Measurements from ENCODE around the gene DLK2.
A peak's percentile ranks its signal among the peaks of the same experiment; 100 is the strongest.
"Not testable (repeated sequence)": the region's sequence is repeated elsewhere in the genome, so short reads cannot be mapped to it uniquely, and the experiment has no call there.

DLK2 gene

GRCh38 chr6:43455531-43456428, at the start of gene DLK2:
Gene DLK2, minus strand, starts transcription at chr6:43455548. Its CDS starts 723 bp downstream, at chr6:43454825.
- H3K36me3 Mint-ChIP-seq (ENCODE audit: low read depth) = peaks cover 10% of the 10 kb centered on the region
- no peak for TF ChIP-seq CTCF (IDR thresholded peaks at IDR 0.05)
- no peak within 1 kb of the TSS for H3K27ac Mint-ChIP-seq
- H3K4me1 Mint-ChIP-seq = peaks cover 18% of the 10 kb centered on the region
- H3K27me3 Mint-ChIP-seq (ENCODE audit: low read depth, poor library complexity) = peaks cover 55% of the 10 kb centered on the region
- H3K4me3 Mint-ChIP-seq = peak within 1 kb of the TSS; percentile 85
- DNase-seq = peak; percentile 40
- H3K9me3 Mint-ChIP-seq = peaks cover 5% of the 10 kb centered on the region

DNA sequence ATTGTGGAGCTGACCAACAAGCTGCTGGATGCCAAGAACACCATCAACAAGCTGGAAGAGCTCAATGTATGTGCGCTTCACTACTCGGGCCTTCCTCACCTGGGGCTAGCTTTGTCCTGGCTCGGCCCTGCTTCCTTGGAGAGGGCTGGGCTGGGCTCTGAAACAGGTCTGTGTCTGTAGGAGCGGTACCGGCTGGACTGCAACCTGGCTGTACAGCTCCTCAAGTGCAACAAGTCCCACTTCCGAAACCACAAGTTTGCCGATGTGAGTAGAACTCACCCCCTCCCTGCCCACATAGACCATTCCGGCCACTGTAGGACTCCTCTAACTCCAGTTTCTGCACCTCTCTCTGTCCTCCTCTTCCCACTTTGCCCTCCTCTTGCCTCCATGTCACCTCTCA, 48.1 kb upstream of the DLK2 start:
- peaks cover 2% of the 10 kb centered on the region for H3K4me1 Mint-ChIP-seq
- peak overlapping the region; percentile 87 for H3K27ac Mint-ChIP-seq

DNA sequence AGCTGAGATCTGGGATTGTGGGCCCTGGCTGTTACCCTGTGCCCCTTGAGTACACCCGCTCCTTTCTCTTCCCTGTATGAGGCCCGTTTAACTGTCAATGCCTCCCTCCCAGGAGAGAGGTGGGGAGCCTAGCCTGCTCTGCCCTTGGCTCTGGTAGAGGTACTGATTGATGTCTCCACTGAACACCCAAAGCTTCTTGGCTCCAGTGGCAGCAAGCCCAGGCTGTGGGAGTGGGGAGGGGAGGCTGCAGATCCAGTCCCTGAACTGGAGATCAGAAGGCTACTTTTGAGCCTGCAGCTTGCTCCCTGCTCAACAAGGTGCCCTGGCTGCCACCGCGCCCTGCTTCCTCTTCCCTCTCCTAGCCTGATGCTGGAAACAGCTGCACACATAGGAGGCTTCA, 47.3 kb upstream of the DLK2 start:
- peaks cover 30% of the 10 kb centered on the region for H3K36me3 Mint-ChIP-seq (ENCODE audit: low read depth)
- no peak for TF ChIP-seq CTCF (IDR thresholded peaks at IDR 0.05)
- peaks cover 2% of the 10 kb centered on the region for H3K27me3 Mint-ChIP-seq (ENCODE audit: low read depth, poor library complexity)
- no peak overlapping the region for H3K4me3 Mint-ChIP-seq
- peaks cover 3% of the 10 kb centered on the region for H3K4me1 Mint-ChIP-seq
- DNase-seq = no peak
- H3K27ac Mint-ChIP-seq = peak overlapping the region; percentile 29
- H3K9me3 Mint-ChIP-seq = no peaks in the 10 kb centered on the region

More for the DNA sequence above, 48.1 kb upstream of the DLK2 start:
- DNase-seq = no peak
- Mint-ChIP-seq H3K9me3 (no peaks in the 10 kb centered on the region), H3K4me3 (no peak overlapping the region), H3K27me3 (ENCODE audit: low read depth, poor library complexity) (peaks cover 10% of the 10 kb centered on the region), H3K36me3 (ENCODE audit: low read depth) (peaks cover 30% of the 10 kb centered on the region)
- TF ChIP-seq CTCF (IDR thresholded peaks at IDR 0.05) = no peak

DNA sequence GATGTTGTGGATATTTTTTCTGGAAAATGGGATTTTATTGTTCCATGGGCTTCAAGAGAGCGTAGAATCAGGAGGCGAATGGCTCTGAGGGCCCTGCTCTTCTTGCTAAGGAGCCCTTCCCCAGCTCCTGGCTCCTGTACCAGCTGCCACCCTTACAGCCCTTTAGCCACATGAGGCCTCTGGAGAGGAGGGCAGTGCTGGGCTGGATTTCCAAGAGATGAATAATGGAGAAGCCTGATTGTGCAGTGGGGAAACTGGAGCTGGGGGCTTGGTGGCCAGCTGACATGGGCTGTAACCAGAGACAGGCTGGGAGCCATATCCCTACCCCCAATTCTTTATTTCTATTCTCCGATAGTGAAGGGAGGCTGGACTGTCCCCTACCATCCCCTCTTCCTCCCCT, 45.6 kb upstream of the DLK2 start:
- TF ChIP-seq CTCF (IDR thresholded peaks at IDR 0.05) = no peak
- Mint-ChIP-seq H3K27ac (no peak overlapping the region), H3K4me3 (no peak overlapping the region), H3K4me1 (peaks cover 20% of the 10 kb centered on the region), H3K27me3 (ENCODE audit: low read depth, poor library complexity) (no peaks in the 10 kb centered on the region), H3K9me3 (no peaks in the 10 kb centered on the region), H3K36me3 (ENCODE audit: low read depth) (peaks cover 30% of the 10 kb centered on the region)
- DNase-seq = no peak

DNA sequence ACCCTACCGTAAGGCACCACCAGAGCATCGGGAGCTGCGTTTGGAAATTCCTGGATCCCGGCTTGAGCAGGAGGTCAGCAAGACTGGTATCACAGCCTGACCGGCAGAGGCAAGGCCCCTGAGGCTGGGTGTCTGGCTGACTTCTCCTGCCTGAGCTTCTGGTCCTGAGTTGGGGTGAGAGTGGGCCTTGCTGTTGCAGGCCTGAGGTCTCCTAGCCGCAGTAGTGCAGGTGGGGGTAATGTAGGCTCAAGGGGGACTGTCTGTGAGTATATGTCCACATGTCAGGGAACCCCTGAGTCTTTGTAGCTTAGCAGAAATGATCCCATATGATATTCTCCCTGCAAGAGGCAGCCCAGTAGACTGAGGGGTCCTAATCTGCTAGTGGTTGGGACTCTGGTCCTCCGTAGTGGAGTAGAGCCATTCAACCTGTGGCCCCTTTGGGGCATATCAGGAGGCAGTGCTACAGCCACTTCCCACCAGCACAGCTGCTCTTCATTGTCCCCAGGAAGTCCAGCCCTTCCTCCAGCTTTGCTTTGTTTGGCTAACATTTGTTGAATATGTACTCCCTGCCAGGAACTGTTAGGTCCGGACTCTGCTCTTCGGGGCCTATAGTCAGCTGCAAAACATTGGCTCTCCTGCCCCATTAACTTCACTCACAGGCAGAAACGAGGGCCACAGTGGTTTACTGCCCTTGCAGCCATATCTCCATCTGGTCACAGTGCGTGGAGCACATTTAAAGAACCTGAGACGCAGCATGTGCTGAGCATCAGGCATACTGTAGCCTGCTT, 43.9 kb upstream of the DLK2 start:
- Mint-ChIP-seq H3K36me3 (ENCODE audit: low read depth) (peaks cover 30% of the 10 kb centered on the region), H3K4me3 (no peak overlapping the region), H3K9me3 (no peaks in the 10 kb centered on the region), H3K4me1 (peaks cover 31% of the 10 kb centered on the region), H3K27ac (no peak overlapping the region), H3K27me3 (ENCODE audit: low read depth, poor library complexity) (no peaks in the 10 kb centered on the region)
- no peak for TF ChIP-seq CTCF (IDR thresholded peaks at IDR 0.05)
- DNase-seq = no peak

GRCh38 chr6:43498291-43498690, 42.9 kb upstream of the DLK2 start:
- not testable (repeated sequence) for H3K27me3 Mint-ChIP-seq (ENCODE audit: low read depth, poor library complexity); H3K4me3 Mint-ChIP-seq; H3K27ac Mint-ChIP-seq; H3K9me3 Mint-ChIP-seq; DNase-seq
- peaks cover 31% of the 10 kb centered on the region for H3K4me1 Mint-ChIP-seq
- peaks cover 24% of the 10 kb centered on the region for H3K36me3 Mint-ChIP-seq (ENCODE audit: low read depth)
